GM18517 (cell line): ENCODE measurements around the gene ARL10.

Source experiments
- ATAC-seq: cut with Tn5 transposase; IDR thresholded peaks from one replicate; pipeline ENCODE4 v1.9.1; 2021; ENCODE audit warnings: mild to moderate bottlenecking, moderate library complexity; ENCODE audit not compliant: unreplicated experiment

ARL10 gene, protein sequence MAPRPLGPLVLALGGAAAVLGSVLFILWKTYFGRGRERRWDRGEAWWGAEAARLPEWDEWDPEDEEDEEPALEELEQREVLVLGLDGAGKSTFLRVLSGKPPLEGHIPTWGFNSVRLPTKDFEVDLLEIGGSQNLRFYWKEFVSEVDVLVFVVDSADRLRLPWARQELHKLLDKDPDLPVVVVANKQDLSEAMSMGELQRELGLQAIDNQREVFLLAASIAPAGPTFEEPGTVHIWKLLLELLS

DNA sequence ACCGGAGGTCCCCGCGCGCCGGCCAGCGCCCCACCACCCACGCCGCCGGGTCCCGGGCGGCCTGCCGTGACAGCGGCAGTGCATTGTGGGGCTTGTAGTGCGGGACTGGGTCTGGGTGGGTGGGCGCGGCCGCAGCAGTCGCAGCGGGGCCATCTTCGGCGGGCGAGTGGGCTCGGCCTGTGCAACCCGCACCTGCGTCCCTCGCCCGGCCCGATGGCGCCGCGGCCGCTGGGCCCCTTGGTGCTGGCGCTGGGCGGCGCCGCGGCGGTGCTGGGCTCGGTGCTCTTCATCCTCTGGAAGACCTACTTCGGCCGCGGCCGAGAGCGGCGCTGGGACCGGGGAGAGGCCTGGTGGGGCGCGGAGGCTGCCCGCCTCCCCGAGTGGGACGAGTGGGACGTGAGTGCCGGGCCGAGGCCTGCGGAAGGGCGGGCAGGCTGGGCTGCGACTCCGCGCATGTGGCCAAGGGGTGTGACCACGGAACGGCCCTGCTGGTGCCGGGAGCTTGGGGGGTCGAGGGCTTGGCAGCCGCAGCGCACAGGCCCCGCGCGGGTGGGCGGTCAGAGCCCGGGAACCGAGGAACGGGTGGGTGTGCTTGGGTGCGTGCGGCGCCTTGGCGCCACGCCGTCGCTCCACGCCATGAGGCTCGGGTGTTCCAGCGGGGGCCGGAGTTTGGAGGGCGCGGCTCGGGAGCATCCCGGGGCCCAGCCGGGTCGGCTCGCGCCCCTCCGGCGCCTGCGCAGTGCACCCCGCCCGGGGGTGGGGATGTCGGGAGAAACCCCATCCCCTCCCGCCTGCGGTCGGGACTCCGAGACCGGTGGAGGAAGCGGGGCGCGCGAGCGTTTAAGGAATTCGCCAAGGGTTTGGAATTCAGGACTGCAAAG is at the start of gene ARL10:
ARL10 (plus strand) TSS at position 137 of the 881 bp plus-strand sequence; CDS start at position 214, 77 bp downstream.
- no peak for ATAC-seq

DNA sequence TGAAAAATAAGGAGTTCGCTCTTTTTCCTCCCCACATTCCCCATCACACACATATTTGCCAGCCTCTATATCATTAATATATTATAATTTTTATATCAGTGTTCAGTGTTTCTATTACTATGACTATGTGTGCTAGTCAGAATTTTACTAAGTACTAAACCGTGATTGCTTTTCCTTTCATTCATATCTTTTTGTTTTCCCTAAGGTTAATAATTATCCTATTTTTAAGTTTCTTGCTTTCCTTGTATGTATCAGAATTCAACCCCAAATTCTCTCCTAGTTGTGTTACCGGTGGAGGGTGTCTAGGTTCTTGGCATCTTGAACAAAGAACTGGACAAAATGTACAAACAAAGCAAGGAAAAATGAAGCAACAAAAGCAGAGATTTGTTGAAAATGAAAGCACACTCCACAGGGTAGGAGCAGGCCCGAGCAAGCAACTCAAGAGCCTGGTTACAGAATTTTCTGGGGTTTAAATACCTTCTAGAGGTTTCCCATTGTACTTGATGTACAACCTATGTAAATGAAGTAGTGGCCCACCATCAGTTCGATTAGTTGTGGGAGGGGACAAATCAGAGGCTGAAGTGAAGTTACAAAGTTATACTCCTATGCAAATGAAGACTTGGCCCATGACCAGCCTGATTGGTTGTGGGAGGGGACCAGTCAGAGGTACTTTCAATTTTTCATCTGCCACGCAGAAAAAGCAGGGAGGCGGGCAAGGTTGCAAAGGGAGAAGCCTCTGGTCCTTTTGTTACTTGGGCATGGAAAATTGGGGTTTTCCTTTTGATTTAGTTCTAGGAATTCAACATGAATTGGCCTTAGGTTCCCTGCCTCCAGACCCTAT is 47.5 kb upstream of the ARL10 start:
- no peak for ATAC-seq

DNA sequence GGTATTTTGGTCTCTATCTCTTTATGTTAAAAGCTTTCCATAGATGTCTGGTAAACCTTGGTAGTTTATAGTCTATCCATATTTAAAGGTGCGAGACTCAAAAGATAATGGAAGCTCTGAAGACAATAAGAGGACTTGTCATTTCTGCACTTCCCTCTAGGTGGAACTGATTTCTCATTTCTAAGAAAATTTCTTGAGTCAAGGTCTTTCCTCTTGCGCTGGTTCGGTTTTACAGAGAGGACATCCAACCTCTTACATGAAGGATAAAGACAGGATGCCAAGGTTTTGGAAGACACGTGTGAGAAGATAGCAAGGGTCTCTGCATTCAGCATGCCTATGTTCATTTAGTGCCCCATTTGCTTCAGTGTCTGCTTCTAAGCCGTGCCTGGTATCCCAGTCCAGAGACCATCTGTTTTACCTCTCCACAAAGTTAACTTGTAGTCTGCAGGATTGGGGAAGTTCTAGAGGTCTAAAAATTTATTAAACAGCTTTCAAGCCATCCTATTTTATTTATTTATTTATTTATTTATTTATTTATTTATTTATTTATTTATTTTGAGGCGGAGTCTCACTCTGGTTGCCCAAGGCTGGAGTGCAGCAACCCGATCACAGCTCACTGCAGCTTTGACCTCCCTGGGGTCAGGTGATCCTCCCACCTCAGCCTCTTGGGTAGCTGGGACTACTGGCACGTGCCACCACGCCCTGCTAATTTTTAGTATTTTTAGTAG is 45.3 kb upstream of the ARL10 start:
- no peak for ATAC-seq

DNA sequence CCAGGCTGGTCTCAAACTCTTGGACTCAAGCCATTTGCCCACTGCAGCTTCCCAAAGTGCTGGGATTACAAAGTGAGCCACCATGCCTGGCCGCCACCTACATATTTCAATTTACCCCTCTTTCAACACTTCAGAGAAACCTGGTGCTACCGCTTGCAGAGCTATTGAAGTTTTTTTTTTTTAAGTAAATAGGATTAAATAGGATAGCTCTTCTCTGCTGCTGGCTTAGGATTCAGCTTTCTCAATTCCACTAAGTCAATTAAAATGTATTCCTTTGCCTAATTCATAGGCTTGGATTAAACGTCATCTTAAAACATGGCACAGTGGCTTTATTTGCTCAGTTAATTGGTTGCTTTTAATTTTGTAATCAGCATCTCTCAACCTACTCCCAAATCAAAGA is 44.7 kb upstream of the ARL10 start:
- ATAC-seq: no peak

DNA sequence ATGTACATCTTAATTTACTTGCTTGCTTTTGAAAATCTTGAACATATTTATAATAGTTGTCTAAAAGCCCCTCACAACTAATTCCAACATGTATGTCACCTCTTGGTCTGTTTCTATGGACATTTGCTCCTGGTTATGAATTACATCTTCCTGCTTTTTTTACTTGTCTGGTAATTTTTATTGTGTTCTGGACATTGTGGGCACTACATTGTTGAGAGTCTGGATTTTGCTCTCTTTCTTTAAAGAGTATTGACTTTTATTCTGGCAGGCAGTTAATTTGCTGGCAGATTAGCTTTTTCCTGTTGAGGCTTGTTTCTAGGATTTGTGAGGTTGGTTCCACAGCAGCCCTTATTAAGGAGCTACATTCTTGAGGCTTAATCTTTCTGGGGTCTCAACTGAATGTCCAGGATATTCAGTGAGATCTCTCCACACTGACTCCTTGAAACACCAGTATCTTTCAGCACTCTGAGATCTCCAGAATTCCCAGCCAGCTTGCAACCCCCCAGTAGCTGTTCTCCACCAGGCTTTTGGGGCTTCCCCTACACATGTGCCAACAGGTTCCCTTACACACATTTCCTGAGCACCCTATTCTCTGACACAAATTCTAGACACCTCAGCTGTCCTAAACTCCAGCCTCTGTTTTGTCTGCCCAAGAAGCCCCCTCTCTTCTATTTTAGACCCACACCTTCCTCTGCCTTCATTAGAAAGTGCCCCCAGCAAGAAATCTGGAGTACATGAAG is 31.1 kb upstream of the ARL10 start:
- no peak for ATAC-seq

DNA sequence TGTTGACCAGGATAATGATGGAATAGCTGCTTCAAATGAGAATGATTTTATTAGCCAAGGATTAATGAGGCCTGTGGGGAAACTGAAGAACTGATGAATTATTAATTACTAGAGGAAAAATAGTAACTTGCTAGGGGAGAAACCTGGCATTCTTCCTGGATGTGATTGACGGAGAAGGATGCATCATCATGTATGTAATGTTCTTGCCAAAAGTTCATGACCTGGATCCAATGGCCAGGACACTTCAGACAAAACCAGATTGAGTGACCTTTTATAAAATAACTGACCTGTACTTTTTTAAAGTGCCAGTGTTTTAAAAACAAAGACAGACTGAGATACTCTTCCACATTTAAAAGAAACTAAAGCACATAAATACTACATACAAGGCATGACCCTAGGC is 27.4 kb upstream of the ARL10 start:
- ATAC-seq: no peak

DNA sequence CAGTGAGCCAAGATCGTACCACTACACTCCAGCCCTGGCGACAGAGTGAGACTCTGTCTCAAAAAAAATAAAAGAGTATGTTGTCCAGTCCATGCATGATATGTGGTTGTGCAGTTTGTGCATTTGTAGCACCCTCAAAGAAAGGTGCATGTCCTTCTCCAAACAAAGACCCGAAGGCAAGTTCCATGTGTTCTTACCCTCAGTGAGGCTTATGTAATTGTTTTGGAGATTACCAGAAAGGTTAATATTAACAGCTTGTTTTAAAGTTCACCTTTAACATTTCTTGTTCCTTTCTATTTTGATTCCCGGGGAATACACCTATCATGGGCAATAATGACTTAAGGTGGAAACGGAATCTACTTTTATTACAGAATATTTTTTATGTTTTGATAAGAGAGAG is 26.0 kb upstream of the ARL10 start:
- no peak for ATAC-seq

DNA sequence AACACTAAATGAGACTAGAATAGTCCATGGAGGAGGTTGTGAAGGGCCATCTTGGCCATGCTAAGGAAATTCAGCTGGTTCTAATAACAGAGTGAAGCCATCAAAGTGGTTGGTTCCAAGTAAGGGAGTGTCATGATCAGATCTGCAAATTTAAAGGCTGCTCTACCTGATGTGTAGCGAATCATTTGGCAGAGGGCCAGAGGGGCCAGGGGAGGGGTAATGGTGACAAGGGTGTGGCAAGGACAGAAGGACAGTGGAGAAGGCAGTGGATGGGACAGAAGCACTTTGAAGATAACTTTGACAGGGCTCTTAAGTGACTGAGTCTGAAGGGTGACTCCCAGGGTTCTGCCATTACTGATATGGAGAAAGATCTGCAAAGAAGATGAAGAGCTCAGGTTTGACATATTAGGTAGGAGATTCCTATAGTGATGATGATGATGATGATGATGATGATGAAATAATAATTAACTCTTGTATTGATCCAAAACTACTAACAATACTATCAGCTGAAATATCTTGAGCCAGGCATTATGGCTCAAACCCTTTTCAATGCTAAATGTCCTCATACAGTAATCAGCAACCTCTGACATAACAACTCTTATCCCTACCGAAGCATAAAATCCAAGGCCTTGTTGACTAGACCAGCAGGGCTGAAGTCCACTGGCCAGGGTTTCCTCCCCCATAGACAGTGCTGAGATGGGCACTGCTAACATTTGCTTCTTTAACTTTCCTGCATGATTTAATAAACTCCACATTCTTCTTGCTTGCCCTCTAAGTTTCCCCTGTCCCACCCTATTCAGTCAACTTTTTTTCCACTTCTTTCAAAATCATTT is 23.7 kb upstream of the ARL10 start:
- no peak for ATAC-seq

DNA sequence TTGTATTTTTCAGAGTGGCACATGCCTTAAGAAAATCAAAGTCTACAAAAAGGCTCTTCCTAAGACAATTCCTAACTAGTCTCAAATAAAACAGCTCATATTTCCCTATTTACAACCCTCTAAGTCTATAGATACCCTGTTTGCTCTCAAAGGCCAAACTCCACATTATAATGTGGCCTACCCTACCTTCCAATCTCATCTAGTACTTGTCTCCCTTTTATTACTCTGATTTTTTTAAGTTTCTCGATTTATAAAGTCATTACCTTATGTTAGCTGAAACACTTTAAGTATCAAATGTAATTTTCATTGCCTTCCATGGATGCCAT is 23.2 kb upstream of the ARL10 start:
- no peak for ATAC-seq

DNA sequence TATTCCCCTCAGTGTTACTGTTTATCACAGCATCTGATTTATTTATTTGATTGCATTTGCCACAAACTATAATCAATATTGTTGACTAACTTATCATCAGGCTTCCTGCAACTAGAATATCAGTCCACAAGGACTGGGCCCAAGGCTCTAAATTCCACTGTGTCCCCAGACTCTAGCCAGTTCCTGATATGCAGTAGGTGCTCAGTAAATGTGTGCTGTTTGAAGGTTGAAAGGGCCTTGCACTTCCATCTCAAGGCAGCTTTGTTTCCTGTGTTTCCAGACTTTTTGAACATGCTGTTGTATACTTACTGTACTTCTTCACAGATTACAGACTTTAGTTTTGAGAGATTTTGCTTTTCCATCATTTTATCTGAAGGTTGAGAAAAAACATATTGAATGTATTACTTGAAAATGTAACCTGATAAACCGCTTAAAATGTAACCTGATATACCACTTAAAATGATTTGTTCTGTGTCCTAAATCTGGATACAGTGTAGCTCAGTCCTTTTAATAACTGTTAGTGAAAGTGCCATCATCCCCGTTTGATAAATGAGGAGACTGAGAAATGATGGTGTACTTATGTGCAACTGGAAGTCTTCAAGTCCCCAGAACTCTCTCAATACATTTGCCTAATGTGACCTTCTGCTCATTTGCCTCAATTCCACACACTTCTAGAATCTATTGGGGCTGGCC is 22.4 kb upstream of the ARL10 start:
- ATAC-seq: no peak

DNA sequence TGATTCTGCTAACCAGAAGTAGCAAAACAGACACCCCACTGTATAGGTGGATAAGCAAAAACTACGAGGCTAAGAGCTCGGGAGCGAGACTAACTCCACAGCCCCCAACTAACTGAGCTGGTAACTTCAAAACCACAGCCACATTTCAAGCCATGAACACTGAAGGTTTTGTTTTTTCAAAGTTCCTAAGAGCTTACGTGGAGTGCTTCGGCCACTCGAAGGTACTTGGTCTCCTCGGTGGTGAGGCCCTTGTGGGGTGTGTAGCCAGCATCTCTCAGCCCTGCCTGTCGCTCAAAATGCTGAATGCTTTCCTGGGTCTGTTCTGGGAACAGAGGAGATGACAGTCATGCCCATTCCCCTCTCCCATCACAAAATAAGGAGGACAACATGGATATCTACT is 14.9 kb upstream of the ARL10 start:
- no peak for ATAC-seq

DNA sequence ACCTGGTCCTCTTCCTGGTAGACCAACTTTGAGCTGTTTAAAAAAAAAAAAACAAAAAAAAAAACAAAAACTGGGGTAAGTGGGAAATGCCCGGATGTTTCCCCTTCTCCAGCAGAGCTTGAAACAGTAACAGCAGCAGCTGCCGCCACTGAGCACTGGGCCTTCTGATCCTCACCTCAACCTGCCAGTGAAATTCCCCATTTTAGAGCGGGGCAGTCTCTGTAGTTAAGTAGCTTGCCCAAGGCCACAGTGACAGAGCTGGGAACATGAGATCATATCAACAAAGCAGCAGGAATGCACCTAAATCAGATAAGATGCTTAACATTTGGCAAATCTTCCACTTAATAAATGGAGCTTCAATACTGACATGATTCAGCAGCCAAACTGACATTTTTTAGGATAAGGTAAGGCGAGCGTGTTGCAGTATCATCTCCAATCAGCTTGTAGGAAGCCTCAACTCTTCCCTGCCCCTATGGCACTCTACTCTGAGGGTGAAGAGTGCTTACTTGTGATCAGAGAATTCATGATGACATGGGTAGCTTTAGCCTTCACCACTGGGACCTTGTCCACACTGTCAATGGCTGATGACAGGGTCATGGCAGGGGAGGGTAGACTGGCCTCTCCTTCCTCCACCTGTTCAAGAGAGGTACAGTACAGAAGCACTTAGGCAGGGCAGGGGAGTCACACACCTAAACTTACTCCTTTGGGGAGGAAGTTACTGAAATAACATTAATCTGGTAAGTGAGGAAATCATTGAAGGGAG is 13.0 kb upstream of the ARL10 start:
- ATAC-seq: no peak

DNA sequence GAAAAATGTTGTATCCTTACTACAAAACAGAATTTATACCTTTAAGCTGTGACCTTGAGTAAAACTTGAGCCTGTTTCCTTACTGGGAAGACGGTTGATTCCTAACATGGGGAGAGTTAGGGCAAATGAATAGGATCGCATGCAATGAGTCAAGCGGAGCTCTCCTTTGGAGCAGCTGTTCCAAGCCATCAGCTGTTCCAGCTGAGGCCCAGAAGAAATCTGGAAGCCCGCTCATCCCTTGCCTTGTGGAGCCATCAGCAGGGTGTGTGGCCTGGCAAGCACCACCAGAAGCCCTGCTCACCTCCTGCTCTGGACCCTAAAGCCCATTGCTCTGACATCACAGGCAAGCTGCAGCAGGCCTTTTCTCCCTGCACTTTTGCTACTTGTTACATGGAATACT is 11.8 kb upstream of the ARL10 start:
- no peak for ATAC-seq

DNA sequence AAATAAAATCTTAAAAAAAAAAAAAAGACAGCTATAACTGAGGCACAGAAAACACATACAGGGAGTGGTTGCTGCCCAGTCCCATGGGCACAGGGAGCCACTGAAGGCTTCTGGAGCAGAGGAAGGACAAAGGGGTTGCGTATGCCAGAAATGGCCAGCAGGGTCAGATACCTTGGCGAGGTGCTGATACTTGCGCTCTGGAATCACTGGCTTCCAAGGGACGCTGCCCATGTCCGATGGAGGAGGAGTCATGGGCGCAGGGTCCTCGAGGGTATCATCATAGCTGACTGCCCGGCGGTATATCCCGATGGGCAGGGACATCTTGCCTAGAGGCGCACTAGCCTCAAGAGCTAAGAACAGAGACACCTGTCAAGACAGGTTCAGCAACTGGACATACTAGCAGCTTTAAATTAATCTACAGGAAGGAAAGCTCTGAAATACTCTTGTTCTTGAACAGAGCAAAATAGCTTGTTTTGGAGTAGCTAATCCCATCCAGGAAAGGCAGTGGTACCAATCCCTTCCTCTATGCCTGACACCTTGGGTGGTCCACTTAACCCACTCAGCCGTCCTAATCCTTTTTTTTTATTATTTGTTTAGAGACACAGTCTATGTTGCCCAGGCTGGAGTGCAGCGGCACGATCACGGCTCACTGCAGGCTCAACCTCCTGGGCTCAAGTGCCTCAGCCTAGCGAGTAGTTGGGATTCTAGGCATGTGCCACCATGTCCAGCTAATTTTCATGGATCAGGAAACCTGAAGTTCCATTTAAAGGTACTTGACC is 9.7 kb upstream of the ARL10 start:
- no peak for ATAC-seq

DNA sequence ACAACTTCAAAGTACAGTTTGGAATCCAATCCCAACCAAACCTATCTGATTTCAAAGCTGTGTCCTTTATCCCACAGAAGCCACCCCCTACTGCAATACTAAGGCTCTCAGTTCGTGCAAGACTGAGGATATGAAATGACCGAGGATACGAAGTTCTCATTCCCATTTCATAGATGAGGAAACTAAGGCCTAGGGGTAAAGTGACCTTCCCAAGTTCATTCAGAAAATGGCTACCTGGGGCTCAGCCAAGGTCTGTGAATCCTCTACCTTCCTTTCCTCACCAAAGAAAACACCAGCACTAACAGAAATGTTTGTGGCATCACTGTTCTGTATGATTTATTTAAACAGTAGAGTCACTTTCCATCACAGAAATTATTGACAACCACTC is 9.1 kb upstream of the ARL10 start:
- ATAC-seq: no peak

DNA sequence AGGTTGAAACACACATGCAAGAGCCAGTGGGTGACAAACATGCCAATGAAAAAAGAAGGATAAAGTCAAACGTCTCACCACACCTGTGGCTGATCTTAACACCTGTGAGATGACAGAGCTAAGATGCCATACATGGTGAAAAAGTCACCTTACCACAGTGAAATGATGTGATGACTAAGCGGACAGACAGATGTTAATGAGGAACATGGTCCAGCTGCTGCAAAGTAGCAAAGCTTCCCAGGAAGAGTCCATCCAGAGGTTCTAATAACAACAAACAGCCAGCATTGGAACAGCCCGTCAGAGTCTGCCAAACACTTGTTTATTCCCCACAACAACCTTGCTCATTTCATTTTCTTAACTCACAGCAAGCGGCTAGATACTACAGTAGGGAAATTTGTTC is 5.6 kb upstream of the ARL10 start:
- ATAC-seq: no peak

DNA sequence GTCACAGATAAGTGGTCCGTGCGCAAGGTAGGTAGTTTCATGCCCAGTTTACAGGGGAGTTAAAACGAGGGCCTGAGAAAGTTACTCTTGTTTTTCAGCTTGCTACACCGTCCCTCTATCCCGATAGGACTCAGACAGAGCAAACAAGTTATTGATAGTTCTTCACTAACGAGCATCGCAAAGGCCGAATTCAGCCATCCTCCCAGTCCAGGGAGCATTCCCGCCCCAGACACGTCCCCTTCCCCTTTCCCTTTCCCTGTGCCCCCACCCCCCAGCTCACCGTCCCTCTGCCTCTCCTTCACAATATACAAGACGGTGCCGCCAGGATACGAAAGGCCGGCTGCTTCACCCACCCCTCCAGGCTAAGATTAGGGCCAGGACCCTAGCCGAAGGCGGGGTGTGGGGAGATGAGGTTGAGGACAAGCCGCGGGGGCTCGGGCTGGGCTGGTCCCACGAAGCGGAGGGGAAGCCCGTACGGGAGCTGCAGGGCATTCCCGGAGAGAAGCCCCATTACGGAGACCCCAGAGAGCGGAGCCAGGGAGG is 4.3 kb upstream of the ARL10 start:
- no peak for ATAC-seq
